ENCODE data around the gene DMD.

DMD gene

DNA sequence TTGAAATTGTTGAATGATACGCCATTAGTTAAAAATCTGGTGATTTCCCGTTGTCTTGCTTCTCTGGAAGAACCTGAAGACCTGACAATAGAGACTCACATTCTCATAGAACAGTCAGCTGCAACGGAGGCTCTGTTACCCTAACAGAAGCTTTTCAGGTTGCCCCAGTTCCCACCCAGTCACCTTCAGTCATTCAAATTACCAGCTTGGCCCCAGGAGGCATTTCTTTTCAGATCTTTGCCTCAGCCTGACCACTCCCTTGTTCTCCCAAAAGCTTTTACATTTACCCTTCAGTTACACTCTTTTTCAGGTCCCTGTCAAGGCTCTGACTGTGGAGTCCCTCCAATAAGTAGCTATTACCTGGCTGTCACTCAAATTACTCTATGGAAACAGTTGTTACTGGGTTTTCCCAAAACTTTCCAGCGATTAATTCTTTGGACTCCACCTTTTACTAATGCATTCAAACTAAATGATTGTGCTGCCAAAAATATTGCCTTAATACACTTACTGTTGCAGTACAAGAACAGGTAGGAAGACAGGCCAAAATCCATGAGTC, 1977.3 kb downstream of the DMD start:
- DNase-seq: no peak
- in situ Hi-C loops (cut with MboI; ENCODE audit: low pct_unique_long_range_greater_than_20kb, low sequenced_read_pairs): no loop called here

DNA sequence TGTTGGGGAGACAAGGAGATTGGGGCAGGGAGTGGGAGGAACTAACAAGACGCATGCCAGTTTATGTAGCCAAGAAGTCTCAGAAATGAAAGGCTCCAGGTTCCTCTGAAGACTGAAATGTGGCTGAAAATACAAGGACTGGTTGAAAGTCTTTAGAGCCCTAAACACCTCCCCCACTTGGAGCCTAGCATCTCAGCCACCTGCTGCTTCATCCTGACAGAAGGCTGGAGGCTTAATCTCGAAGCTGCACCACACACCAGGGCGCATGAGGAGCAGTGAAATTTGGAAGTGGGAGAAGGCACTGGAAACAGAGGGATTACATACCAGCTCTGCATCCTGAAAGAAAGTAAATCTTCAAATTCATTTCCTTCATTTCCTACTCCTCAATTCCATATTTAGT, 1978.8 kb downstream of the DMD start:
- DNase-seq: no peak
- in situ Hi-C loops (cut with MboI; ENCODE audit: low pct_unique_long_range_greater_than_20kb, low sequenced_read_pairs): no loop called here

- DNase-seq: peak; percentile 68
- in situ Hi-C loops (cut with MboI; ENCODE audit: low pct_unique_long_range_greater_than_20kb, low sequenced_read_pairs): no loop called here
Observed at GRCh38 chrX:31228909-31229308, 1982.4 kb downstream of the DMD start.

GRCh38 chrX:31228415-31228832, 1982.9 kb downstream of the DMD start:
- in situ Hi-C loops (cut with MboI; ENCODE audit: low pct_unique_long_range_greater_than_20kb, low sequenced_read_pairs): no loop called here

DNA sequence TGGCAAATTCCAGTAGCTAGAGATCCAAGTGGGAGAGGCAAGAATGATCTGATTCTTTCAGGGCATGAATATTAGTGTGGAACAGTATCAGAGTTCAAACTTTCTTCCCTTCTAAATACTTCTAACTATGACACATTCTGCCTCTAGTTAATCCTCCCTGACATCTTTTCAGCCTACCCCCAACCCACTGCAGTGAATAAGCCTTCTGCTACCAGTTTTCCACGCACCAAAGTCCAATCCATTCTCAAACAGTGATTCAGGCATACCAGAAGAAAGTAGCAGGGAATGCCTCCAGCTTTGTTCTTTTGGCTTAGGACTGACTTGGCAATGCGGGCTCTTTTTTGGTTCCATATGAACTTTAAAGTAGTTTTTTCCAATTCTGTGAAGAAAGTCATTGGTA, 1984.1 kb downstream of the DMD start:
- no peak for DNase-seq
- in situ Hi-C loops (cut with MboI; ENCODE audit: low pct_unique_long_range_greater_than_20kb, low sequenced_read_pairs): no loop called here

More at GRCh38 chrX:31228415-31228832, 1982.9 kb downstream of the DMD start:
- DNase-seq: no peak

DNA sequence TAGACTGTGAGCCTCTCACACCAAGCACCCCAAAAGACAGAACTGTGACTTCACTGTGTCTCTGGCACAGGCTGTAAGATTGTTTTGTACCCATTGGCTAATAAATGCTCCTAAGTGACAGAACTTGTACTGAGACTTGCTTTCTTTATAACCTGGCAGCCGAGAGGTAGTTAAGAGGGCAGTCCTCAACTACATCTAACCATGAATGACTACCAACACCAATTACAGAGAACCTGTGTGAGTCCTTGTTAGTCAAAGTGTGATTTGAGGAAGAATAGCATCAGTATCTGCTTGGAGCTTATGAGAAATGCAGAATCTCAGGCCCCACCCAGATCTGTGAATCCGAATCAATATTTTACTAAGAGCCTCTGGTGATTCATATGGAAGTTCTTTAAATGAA, 1985.5 kb downstream of the DMD start:
- in situ Hi-C loops (cut with MboI; ENCODE audit: low pct_unique_long_range_greater_than_20kb, low sequenced_read_pairs): no loop called here
- no peak for DNase-seq

- DNase-seq: peak; percentile 46
- in situ Hi-C loops (cut with MboI; ENCODE audit: low pct_unique_long_range_greater_than_20kb, low sequenced_read_pairs): no loop called here
Observed at GRCh38 chrX:31224381-31225012, 1986.9 kb downstream of the DMD start.

- peak; percentile 56 for DNase-seq
- in situ Hi-C loops (cut with MboI; ENCODE audit: low pct_unique_long_range_greater_than_20kb, low sequenced_read_pairs): no loop called here
Observed at GRCh38 chrX:31223817-31224216, 1987.5 kb downstream of the DMD start.

- in situ Hi-C loops (cut with MboI; ENCODE audit: low pct_unique_long_range_greater_than_20kb, low sequenced_read_pairs): no loop called here
- DNase-seq: no peak
Observed at GRCh38 chrX:31222946-31223345, 1988.4 kb downstream of the DMD start.

GRCh38 chrX:31219174-31219573, 1992.2 kb downstream of the DMD start:
- no peak for DNase-seq
- in situ Hi-C loops (cut with MboI; ENCODE audit: low pct_unique_long_range_greater_than_20kb, low sequenced_read_pairs): no loop called here

DNA sequence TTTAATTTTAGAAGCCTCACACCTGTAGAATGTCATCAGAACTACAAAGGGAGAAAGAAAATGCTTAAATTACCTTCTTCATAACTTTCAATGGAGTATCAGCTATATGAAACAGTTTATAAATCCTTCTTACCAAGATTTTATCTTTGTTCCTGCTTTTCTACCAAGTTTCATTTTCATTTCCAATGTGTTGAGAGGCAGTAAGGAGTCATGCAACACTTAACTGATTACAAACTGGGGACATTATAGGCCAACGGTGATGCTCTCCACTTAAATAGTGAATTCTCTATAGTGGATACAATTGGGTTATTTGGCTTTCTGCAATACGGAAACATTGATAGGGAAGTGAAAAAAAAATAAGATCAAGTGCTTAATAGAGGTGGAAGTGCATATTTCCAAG, 1994.3 kb downstream of the DMD start:
- DNase-seq: no peak
- in situ Hi-C loops (cut with MboI; ENCODE audit: low pct_unique_long_range_greater_than_20kb, low sequenced_read_pairs): no loop called here

DNA sequence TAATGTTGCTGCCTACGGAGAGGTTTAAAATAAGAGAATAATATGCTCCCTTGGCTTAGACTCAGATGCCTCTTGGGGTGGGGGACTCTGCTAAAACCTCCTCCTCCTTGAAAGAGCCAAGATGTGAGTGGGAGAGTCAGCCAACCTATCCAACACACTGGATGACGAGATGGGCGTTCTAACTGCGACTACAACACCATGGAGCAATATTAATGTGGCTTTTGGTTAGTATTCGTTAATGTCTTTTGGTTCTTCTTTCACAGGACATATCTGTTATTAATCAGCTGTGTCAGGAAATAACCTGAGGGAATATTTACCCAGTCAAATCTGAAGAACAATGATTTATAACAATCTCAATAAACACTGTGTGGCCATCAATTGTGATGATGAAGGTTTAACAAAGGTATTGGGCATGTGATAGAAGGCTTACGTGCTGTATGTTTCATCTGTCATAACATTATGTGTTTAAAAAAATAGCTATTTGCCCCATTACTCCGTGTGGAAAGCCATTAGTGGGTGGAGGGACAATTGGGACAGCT, 1996.0 kb downstream of the DMD start:
- in situ Hi-C loops (cut with MboI; ENCODE audit: low pct_unique_long_range_greater_than_20kb, low sequenced_read_pairs): no loop called here
- no peak for DNase-seq

DNA sequence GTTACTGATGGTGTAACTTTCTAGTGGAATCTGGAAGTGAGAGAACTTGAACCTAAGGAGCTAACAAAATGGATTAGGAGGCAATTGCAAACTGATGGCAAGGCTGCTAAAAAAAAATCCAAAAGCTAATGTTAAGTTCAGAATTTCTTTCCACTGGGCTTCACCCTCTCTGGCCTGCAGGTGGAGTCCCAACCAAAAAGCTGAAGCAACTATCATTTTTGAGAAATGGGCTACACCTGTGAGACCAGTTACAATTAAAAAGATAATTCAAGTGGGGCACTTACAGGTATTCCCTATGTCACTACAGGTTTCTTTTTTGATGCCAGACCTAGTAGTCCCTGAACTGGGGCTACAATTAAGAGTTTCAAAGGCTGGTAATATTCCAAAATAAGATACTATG, 1997.4 kb downstream of the DMD start:
- in situ Hi-C loops (cut with MboI; ENCODE audit: low pct_unique_long_range_greater_than_20kb, low sequenced_read_pairs): no loop called here
- DNase-seq: peak; percentile 28

- in situ Hi-C loops (cut with MboI; ENCODE audit: low pct_unique_long_range_greater_than_20kb, low sequenced_read_pairs): no loop called here
- DNase-seq: no peak
Observed at GRCh38 chrX:31212856-31213748, 1998.2 kb downstream of the DMD start.

- in situ Hi-C loops (cut with MboI; ENCODE audit: low pct_unique_long_range_greater_than_20kb, low sequenced_read_pairs): no loop called here
- no peak for DNase-seq
Observed at GRCh38 chrX:31209005-31209628, 2002.2 kb downstream of the DMD start.

- no peak for DNase-seq
- in situ Hi-C loops (cut with MboI; ENCODE audit: low pct_unique_long_range_greater_than_20kb, low sequenced_read_pairs): no loop called here
Observed at GRCh38 chrX:31201503-31201902, 2009.8 kb downstream of the DMD start.

DNA sequence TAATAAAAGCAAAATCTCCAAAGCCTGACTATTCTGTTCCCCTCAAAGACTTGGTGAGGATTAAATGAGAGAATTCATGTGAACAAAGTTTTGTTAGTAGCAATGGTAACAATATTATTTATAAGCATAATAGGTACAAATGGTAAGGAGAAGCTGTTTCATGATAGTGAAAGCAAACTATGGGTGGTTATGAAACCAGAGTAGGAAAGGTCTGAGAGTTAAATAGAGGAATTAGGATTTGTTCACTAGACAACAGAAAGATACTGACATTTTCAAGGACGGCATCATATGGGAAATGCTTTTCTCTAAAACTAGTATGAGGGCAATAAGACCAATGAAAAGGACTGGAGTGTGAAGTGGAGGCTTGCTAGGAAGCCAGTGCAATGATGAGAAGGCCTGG, 2010.9 kb downstream of the DMD start:
- DNase-seq: no peak
- in situ Hi-C loops (cut with MboI; ENCODE audit: low pct_unique_long_range_greater_than_20kb, low sequenced_read_pairs): no loop called here

DNA sequence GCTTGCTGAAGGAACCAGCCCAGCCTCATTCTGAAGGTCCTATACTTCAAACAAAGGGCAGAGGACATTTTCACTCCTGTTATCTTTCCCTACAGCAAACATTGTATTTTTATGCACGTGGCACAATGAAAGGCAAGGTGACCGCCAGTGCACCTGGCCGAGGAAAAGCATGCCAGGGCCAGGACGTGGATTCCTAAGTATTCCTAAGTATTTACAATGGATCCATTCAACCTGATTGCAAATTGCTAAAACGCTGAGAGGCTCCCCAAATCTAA, 2011.6 kb downstream of the DMD start:
- in situ Hi-C loops (cut with MboI; ENCODE audit: low pct_unique_long_range_greater_than_20kb, low sequenced_read_pairs): no loop called here
- no peak for DNase-seq

DNA sequence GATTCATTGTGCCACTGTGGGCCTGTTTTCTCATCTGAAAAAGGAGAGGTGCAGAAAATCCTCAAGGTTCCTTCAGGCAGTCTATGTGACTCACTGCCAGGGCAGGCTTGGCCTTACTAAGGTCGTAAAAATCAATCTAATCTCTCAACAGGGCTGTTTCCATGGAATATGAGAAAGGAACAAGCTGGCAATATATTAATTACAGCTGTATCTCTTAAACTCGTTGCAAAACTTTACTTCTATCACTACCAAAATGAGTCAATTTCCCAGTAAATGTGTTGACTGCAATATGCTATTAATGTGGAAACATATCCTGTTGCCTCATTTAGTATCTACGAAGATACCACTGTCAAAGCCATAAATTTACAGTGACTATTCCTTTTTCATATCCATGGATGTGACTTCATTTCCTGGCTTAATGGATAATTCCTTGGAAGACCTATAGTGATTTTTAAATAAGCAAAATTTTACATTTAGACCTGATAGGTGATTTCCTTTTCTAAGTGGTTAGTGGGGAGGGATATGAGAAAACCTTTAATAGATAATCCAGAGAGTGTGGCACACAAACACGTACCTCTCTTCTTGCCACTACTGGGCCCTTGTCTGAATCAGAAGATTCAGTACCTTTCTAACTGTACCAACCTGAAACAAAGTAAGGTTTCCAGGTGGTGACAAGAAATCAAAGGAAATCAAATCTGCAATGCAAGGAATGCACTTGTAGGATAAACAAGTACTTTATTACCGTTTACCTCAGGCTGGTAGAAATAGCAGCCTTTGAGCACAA, 2012.1 kb downstream of the DMD start:
- in situ Hi-C loops (cut with MboI; ENCODE audit: low pct_unique_long_range_greater_than_20kb, low sequenced_read_pairs): no loop called here

More for the DNA sequence above, 2012.1 kb downstream of the DMD start:
- no peak for DNase-seq

All from KBM-7 (cell line).